ENCODE results near the gene RAP1A. TPM values are rescaled to one million over a fixed set of nuclear protein-coding genes. Genes with fewer than 3 reads are reported as not detected.

RAP1A gene
- total RNA-seq, 1 experiment from 2014 or later: 25.4 TPM

- TF ChIP-seq PREB (CRISPR knock-in tag; IDR thresholded peaks at IDR 0.05; ENCODE audit: borderline replicate concordance) (no peak), HMGXB4 (CRISPR knock-in tag; IDR thresholded peaks at IDR 0.05) (no peak), ZNF396 (CRISPR knock-in tag; IDR thresholded peaks at IDR 0.05; ENCODE audit: borderline replicate concordance) (no peak), SOX15 (CRISPR knock-in tag; IDR thresholded peaks at IDR 0.05) (no peak)
These were observed 24.1 kb downstream of the RAP1A start (continued) for GRCh38 chr1:111643696-111644095.

GRCh38 chr1:111644506-111644905, 24.9 kb downstream of the RAP1A start:
- DNase-seq (ENCODE audit: low spot score) (no peak), ATAC-seq (no peak)
- ChIA-PET CTCF (no interaction called here), POLR2A (no interaction called here)
- H3K27ac Mint-ChIP-seq: no peak overlapping the region
- H3K27me3 Mint-ChIP-seq (ENCODE audit: low read depth): no peaks in the 10 kb centered on the region
- H3K9me3 Mint-ChIP-seq: peaks cover 36% of the 10 kb centered on the region
- no peak overlapping the region for H3K4me3 Mint-ChIP-seq
- TF ChIP-seq ATF1 (CRISPR knock-in tag; IDR thresholded peaks at IDR 0.05): no peak
- TF ChIP-seq HMGA2 (CRISPR knock-in tag; IDR thresholded peaks at IDR 0.05): no peak
- TF ChIP-seq NFYB (CRISPR knock-in tag; conservative IDR thresholded peaks at IDR 0.05; ENCODE audit: low read depth): no peak
- no peak for TF ChIP-seq ZNF281 (CRISPR knock-in tag; IDR thresholded peaks at IDR 0.05)
- TF ChIP-seq KAT7 (CRISPR knock-in tag; IDR thresholded peaks at IDR 0.05; ENCODE audit: borderline replicate concordance): no peak
- no peak for TF ChIP-seq ATF3 (CRISPR knock-in tag; conservative IDR thresholded peaks at IDR 0.05)
- TF ChIP-seq ELF4 (CRISPR knock-in tag; IDR thresholded peaks at IDR 0.05; ENCODE audit: low read depth): no peak
- no peak for TF ChIP-seq MAX (CRISPR knock-in tag; IDR thresholded peaks at IDR 0.05)
- no peak for TF ChIP-seq ZNF423 (CRISPR knock-in tag; IDR thresholded peaks at IDR 0.05)
- TF ChIP-seq E2F1 (CRISPR knock-in tag; IDR thresholded peaks at IDR 0.05): no peak
- no peak for TF ChIP-seq ERG (CRISPR knock-in tag; IDR thresholded peaks at IDR 0.05)
- no peak for TF ChIP-seq PREB (CRISPR knock-in tag; IDR thresholded peaks at IDR 0.05; ENCODE audit: borderline replicate concordance)
- no peak for TF ChIP-seq ESRRA (CRISPR knock-in tag; IDR thresholded peaks at IDR 0.05; ENCODE audit: borderline replicate concordance)
- TF ChIP-seq FOXJ3 (CRISPR knock-in tag; IDR thresholded peaks at IDR 0.05; ENCODE audit: borderline replicate concordance): no peak
- no peak for TF ChIP-seq FOXP4 (CRISPR knock-in tag; IDR thresholded peaks at IDR 0.05)
- H3K36me3 Mint-ChIP-seq: peaks cover 22% of the 10 kb centered on the region
- peaks cover 4% of the 10 kb centered on the region for H3K4me1 Mint-ChIP-seq
